Measurements from ENCODE around the gene BATF.
A peak's percentile ranks its signal among the peaks of the same experiment; 100 is the strongest.

Gene BATF

DNA sequence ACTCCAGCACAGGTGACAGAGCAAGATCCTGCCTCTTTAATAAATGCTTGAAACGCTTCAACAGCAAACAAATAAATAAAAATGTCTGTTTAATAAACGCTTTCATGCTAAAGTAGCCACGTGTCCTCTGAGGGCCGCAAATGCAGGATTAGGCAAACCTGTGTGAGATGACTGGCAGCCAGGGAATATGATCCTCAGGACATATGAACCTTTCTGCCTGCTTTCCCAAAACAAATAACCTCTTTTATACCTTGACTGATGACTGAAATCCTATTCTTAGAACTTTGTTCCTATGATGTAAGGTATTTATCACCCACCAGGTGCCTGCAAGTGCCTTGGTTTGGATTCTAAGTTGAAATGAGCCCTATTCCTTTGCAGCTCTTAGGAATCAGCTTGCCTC is 41.7 kb downstream of the BATF start:
- no peak overlapping the region for H3K4me3 ChIP-seq
- H3K9ac ChIP-seq, result no peak overlapping the region
- no peak for TF ChIP-seq Cebpa-rat (IDR thresholded peaks at IDR 0.05)

DNA sequence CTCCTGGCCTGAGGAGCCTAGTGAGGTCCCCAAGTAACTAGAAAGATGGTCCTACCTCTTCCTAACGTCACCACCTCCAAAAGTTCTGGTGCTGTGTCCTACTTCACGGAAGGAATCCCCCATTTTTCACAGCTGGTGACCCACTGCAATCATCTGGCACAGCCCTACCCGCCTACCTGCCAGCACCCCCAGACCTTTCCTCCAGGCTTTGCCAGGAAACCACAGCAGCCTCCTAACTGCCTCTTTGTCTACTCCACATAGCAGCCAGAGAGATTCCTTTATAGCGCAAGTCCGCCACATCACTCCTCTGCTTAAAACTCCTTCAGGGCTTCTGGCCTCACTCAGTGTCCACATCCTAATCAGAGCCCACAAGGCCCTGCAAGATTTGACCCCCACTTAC is 42.8 kb downstream of the BATF start:
- H3K4me3 ChIP-seq, result no peak overlapping the region
- H3K27me3 ChIP-seq, result no peaks in the 10 kb centered on the region
- TF ChIP-seq Cebpa-rat (IDR thresholded peaks at IDR 0.05), result no peak
- H3K27ac ChIP-seq, result no peak overlapping the region
- H3K9me3 ChIP-seq (replicated peaks in 1 of 11), result no peaks in the 10 kb centered on the region
- H3K4me1 ChIP-seq, result peaks cover 7 to 26% (median 14%) of the 10 kb centered on the region in 10 experiments; a peak in 19 of 20 replicates
- H3K4me2 ChIP-seq, result peak overlapping the region in 9 of 11 experiments; percentile 14 to 62 (median 31); a peak in 15 of 22 replicates
- no peaks in the 10 kb centered on the region for H3K36me3 ChIP-seq
- no peaks in the 10 kb centered on the region for H4K20me1 ChIP-seq
- H3K9ac ChIP-seq, result no peak overlapping the region

More for the DNA sequence above, 41.7 kb downstream of the BATF start:
- Histone ChIP-seq H3K4me1 (peaks cover 7 to 35% (median 22%) of the 10 kb centered on the region in 10 experiments; a peak in 19 of 20 replicates), H4K20me1 (no peaks in the 10 kb centered on the region), H3K27me3 (no peaks in the 10 kb centered on the region), H3K36me3 (no peaks in the 10 kb centered on the region), H3K9me3 (replicated peaks in 1 of 11) (no peaks in the 10 kb centered on the region), H3K27ac (no peak overlapping the region), H3K4me2 (no peak overlapping the region)

DNA sequence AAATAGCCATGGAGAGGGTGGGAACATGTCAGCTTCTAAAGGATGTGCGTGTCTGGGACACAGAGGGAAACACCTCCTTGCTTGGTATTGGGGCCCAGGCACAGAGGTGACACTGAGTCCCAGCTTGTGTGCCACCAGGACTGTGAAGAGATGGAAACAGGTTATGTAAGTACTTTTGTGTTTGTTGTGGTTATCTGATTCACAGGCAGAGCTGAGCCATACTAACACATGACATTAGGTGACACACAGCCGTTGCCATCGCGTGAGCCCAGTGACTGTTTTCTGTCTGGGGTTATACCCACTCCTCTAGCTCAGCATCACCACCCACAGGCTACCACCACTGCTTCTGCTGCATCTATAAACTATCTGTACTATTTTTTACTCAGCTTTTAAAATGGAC is 44.1 kb downstream of the BATF start:
- no peak overlapping the region for H3K4me3 ChIP-seq
- H3K9me3 ChIP-seq (replicated peaks in 1 of 11), result no peaks in the 10 kb centered on the region
- H3K4me2 ChIP-seq, result no peak overlapping the region
- H3K36me3 ChIP-seq, result no peaks in the 10 kb centered on the region
- no peaks in the 10 kb centered on the region for H3K27me3 ChIP-seq
- no peak for TF ChIP-seq Cebpa-rat (IDR thresholded peaks at IDR 0.05)
- H4K20me1 ChIP-seq, result no peaks in the 10 kb centered on the region
- H3K9ac ChIP-seq, result no peak overlapping the region
- no peak overlapping the region for H3K27ac ChIP-seq
- H3K4me1 ChIP-seq, result peaks cover 5 to 15% (median 7%) of the 10 kb centered on the region in 10 experiments; a peak in 18 of 20 replicates

- Histone ChIP-seq H3K36me3 (no peaks in the 10 kb centered on the region), H3K9me3 (replicated peaks in 1 of 11) (no peaks in the 10 kb centered on the region), H3K4me3 (no peak overlapping the region), H3K27me3 (no peaks in the 10 kb centered on the region), H3K27ac (no peak overlapping the region), H3K4me2 (no peak overlapping the region), H3K9ac (no peak overlapping the region), H4K20me1 (no peaks in the 10 kb centered on the region), H3K4me1 (peaks cover 5 to 15% (median 7%) of the 10 kb centered on the region in 10 experiments; a peak in 18 of 20 replicates)
- TF ChIP-seq Cebpa-rat (IDR thresholded peaks at IDR 0.05), result no peak
These were observed 44.5 kb downstream of the BATF start for GRCh38 chr14:75566752-75567151.

DNA sequence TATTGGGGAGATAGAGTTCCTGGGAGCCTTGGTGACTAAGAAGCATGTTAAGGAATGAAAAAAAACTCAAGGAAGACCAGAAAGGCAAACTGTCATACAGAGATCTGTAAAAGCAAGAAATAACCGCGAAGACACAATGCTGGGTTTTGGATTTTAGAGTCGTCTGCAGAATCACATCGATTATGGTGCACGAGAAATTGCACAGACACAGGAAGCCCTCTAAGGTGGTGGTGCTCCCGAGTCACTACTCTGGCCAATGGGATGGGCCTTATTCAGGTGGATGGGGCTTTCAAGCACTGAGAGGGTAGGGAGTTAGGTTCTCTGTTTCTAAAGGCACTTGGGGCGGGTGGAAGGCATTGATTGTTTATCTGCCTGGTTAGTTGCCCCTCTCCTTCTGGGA is 45.9 kb downstream of the BATF start:
- Histone ChIP-seq H3K4me2 (no peak overlapping the region; a peak in 1 of 22 replicates), H3K36me3 (no peaks in the 10 kb centered on the region), H3K9me3 (replicated peaks in 1 of 11) (no peaks in the 10 kb centered on the region), H3K4me1 (peaks cover 5 to 15% (median 7%) of the 10 kb centered on the region in 10 experiments; a peak in 18 of 20 replicates), H3K27ac (no peak overlapping the region), H3K27me3 (no peaks in the 10 kb centered on the region), H3K4me3 (no peak overlapping the region), H3K9ac (no peak overlapping the region), H4K20me1 (no peaks in the 10 kb centered on the region)
- no peak for TF ChIP-seq Cebpa-rat (IDR thresholded peaks at IDR 0.05)

DNA sequence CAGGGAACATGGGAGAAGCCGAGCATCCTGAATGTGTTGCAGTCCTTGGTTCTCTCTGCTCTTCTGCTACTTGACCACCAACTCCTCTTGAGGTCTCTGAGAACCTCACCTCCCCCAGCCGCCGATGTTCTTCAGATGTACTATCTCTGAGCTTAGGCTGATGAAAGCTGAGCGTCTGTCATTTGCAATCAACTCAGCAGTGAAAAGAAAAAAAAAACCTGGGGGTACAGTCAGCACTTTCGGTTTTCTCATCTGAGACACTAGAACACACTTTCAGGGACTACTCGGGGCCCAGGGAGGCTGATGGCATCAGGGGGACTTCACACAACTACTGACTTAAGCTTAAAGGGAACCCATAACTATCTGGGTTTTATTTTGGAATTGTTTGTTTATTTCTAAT is 46.5 kb downstream of the BATF start:
- Histone ChIP-seq H3K4me1 (peaks cover 5 to 15% (median 7%) of the 10 kb centered on the region in 10 experiments; a peak in 18 of 20 replicates), H3K9me3 (replicated peaks in 1 of 11) (no peaks in the 10 kb centered on the region; a peak in 1 of 22 replicates), H3K27ac (no peak overlapping the region), H4K20me1 (no peaks in the 10 kb centered on the region), H3K4me3 (no peak overlapping the region), H3K36me3 (no peaks in the 10 kb centered on the region), H3K9ac (no peak overlapping the region), H3K27me3 (no peaks in the 10 kb centered on the region), H3K4me2 (no peak overlapping the region)
- TF ChIP-seq Cebpa-rat (IDR thresholded peaks at IDR 0.05), result no peak

DNA sequence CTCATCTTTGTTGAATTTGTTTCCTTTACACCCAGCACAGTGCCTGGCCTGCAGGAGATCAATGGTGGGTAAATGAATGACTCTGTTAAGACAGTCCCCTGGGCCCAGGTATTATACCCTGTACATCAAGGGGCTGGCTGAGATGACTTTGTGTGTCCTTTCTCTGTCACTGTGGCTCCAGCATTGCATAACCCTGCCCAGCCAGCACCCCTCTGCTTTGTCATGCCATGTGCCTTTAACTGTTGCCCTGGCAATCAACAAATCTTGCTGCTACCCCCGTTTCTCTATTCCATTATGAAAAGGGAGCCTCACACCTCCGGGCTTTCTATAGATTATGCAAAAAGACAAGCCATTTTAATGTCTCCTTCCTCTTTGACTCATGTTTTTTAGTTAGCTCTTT is 48.5 kb downstream of the BATF start:
- no peak overlapping the region for H3K4me2 ChIP-seq
- H3K4me1 ChIP-seq, result peaks cover 0 to 14% (median 5%) of the 10 kb centered on the region in 10 experiments; a peak in 6 of 20 replicates
- no peaks in the 10 kb centered on the region for H3K36me3 ChIP-seq
- H3K27me3 ChIP-seq, result no peaks in the 10 kb centered on the region
- H3K9ac ChIP-seq, result no peak overlapping the region
- H4K20me1 ChIP-seq, result no peaks in the 10 kb centered on the region
- peaks cover 0 to 8% (median 0%) of the 10 kb centered on the region in 11 experiments; a peak in 3 of 22 replicates for H3K9me3 ChIP-seq (replicated peaks in 1 of 11)
- H3K4me3 ChIP-seq, result no peak overlapping the region
- TF ChIP-seq Cebpa-rat (IDR thresholded peaks at IDR 0.05), result no peak
- H3K27ac ChIP-seq, result no peak overlapping the region

- Histone ChIP-seq H3K4me1 (peaks cover 6 to 19% (median 11%) of the 10 kb centered on the region in 10 experiments; a peak in 18 of 20 replicates), H3K36me3 (no peaks in the 10 kb centered on the region), H3K27me3 (no peaks in the 10 kb centered on the region), H4K20me1 (no peaks in the 10 kb centered on the region), H3K4me3 (no peak overlapping the region), H3K27ac (no peak overlapping the region), H3K4me2 (no peak overlapping the region), H3K9ac (no peak overlapping the region), H3K9me3 (replicated peaks in 1 of 11) (peaks cover 0 to 8% (median 0%) of the 10 kb centered on the region in 11 experiments; a peak in 3 of 22 replicates)
- TF ChIP-seq Cebpa-rat (IDR thresholded peaks at IDR 0.05), result no peak
These were observed 49.8 kb downstream of the BATF start for GRCh38 chr14:75572104-75572503.

DNA sequence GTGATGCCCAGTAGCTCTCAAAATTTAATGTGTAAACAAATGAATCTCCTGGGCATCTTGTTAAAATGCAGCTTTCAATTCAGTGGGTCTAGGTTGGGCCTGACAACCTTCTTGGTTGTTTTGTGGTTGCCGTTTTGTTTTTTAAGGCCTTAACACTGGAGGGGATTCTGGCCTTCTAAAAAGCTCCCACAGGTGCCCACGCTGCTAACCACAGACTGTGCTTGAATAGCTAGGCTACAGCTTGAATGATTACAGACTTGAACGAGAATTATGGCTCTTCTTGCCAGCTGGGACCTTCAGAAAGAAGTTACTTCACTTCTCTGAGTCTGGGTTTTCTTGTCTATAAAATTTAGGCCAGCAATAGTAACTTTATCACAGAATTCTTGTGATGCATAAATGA is 54.8 kb downstream of the BATF start:
- Histone ChIP-seq H4K20me1 (peaks cover 0 to 4% (median 0%) of the 10 kb centered on the region in 11 experiments; a peak in 1 of 22 replicates), H3K9ac (0 out of 22 replicates have a peak overlapping the region, but pooled peaks of 2 of the 11 experiments have one; percentile 41 to 51), H3K27me3 (no peaks in the 10 kb centered on the region), H3K9me3 (replicated peaks in 1 of 11) (peaks cover 0 to 8% (median 0%) of the 10 kb centered on the region in 11 experiments; a peak in 3 of 22 replicates), H3K27ac (peak overlapping the region in 1 of 11 experiments; percentile 34; a peak in 1 of 22 replicates), H3K4me3 (no peak overlapping the region), H3K4me1 (peaks cover 28 to 38% (median 34%) of the 10 kb centered on the region in 10 experiments), H3K36me3 (no peaks in the 10 kb centered on the region), H3K4me2 (peak overlapping the region; percentile 5 to 100 (median 99); a peak in 17 of 22 replicates)
- no peak for TF ChIP-seq Cebpa-rat (IDR thresholded peaks at IDR 0.05)

GRCh38 chr14:75577729-75578101 is 55.4 kb downstream of the BATF start:
- H3K4me3 ChIP-seq, result peak overlapping the region; percentile 52 to 77 (median 64)
- H3K27me3 ChIP-seq, result no peaks in the 10 kb centered on the region
- peak overlapping the region in 7 of 11 experiments; percentile 0 to 56 (median 36); a peak in 9 of 22 replicates for H3K27ac ChIP-seq
- H4K20me1 ChIP-seq, result peaks cover 0 to 8% (median 0%) of the 10 kb centered on the region in 11 experiments; a peak in 2 of 22 replicates
- no peak for TF ChIP-seq Cebpa-rat (IDR thresholded peaks at IDR 0.05)
- H3K9me3 ChIP-seq (replicated peaks in 1 of 11), result peaks cover 0 to 8% (median 0%) of the 10 kb centered on the region in 11 experiments; a peak in 3 of 22 replicates
- H3K4me1 ChIP-seq, result peaks cover 28 to 42% (median 36%) of the 10 kb centered on the region in 10 experiments
- H3K36me3 ChIP-seq, result no peaks in the 10 kb centered on the region
- peak overlapping the region; percentile 3 to 70 (median 51); a peak in 19 of 22 replicates for H3K9ac ChIP-seq
- H3K4me2 ChIP-seq, result peak overlapping the region; percentile 90 to 100 (median 99)

All from BLaER1 treated with 17β-estradiol and CSF1 and Interleukin-3, amounts not matched to agents 10 nM and 100 nM (cell line).